ENCODE data around the gene ACBD6.
"Not testable (repeated sequence)": the region's sequence is repeated elsewhere in the genome, so short reads cannot be mapped to it uniquely, and the experiment has no call there.

ACBD6 gene

GRCh38 chr1:180502361-180503279 lies at the start of gene ACBD6:
TSS of gene ACBD6 (minus strand) at chr1:180502577. CDS start at chr1:180502266, 311 bp downstream.
- peak; percentile 83 for DNase-seq

GRCh38 chr1:180551997-180552396 lies 49.6 kb upstream of the ACBD6 start:
- DNase-seq: no peak

GRCh38 chr1:180550241-180550640 lies 47.9 kb upstream of the ACBD6 start:
- DNase-seq: no peak

- DNase-seq: not testable (repeated sequence)
Measured at GRCh38 chr1:180549770-180550169, 47.4 kb upstream of the ACBD6 start.

GRCh38 chr1:180548686-180549317 lies 46.4 kb upstream of the ACBD6 start:
- no peak for DNase-seq

- DNase-seq: no peak
Measured at GRCh38 chr1:180545991-180546390, 43.6 kb upstream of the ACBD6 start.

- no peak for DNase-seq
Measured at GRCh38 chr1:180544050-180544449, 41.7 kb upstream of the ACBD6 start.

- no peak for DNase-seq
Measured at GRCh38 chr1:180542838-180543145, 40.4 kb upstream of the ACBD6 start.

- no peak for DNase-seq
Measured at GRCh38 chr1:180542113-180542837, 39.9 kb upstream of the ACBD6 start.

GRCh38 chr1:180540697-180541594 lies 38.6 kb upstream of the ACBD6 start:
- DNase-seq: no peak

- no peak for DNase-seq
Measured at GRCh38 chr1:180539136-180539535, 36.8 kb upstream of the ACBD6 start.

- DNase-seq: no peak
Measured at GRCh38 chr1:180536821-180537372, 34.5 kb upstream of the ACBD6 start.

GRCh38 chr1:180535418-180535999 lies 33.1 kb upstream of the ACBD6 start:
- no peak for DNase-seq

GRCh38 chr1:180534214-180534613 lies 31.8 kb upstream of the ACBD6 start:
- DNase-seq: no peak

- DNase-seq: peak; percentile 57
Measured at GRCh38 chr1:180533266-180533987, 31.1 kb upstream of the ACBD6 start.

GRCh38 chr1:180532854-180533253 lies 30.5 kb upstream of the ACBD6 start:
- DNase-seq: no peak

GRCh38 chr1:180530501-180530900 lies 28.1 kb upstream of the ACBD6 start:
- DNase-seq: no peak

GRCh38 chr1:180528868-180529470 lies 26.6 kb upstream of the ACBD6 start:
- DNase-seq: no peak

- DNase-seq: no peak
Measured at GRCh38 chr1:180527101-180527669, 24.8 kb upstream of the ACBD6 start.

- no peak for DNase-seq
Measured at GRCh38 chr1:180525715-180526039, 23.3 kb upstream of the ACBD6 start.

All from SHP77 treated with DMSO at 0.1 percent for 48 hours (cell line).